ENCODE results near the gene GALR2. TPM values are rescaled to one million over a fixed set of nuclear protein-coding genes. Genes with fewer than 3 reads are reported as not detected.

GALR2 gene
- total RNA-seq, 1 donor, result not detected

- H3K4me3 ChIP-seq (ENCODE audit: low read depth, low read length), result no peak overlapping the region
- TF ChIP-seq, protein P1, sequence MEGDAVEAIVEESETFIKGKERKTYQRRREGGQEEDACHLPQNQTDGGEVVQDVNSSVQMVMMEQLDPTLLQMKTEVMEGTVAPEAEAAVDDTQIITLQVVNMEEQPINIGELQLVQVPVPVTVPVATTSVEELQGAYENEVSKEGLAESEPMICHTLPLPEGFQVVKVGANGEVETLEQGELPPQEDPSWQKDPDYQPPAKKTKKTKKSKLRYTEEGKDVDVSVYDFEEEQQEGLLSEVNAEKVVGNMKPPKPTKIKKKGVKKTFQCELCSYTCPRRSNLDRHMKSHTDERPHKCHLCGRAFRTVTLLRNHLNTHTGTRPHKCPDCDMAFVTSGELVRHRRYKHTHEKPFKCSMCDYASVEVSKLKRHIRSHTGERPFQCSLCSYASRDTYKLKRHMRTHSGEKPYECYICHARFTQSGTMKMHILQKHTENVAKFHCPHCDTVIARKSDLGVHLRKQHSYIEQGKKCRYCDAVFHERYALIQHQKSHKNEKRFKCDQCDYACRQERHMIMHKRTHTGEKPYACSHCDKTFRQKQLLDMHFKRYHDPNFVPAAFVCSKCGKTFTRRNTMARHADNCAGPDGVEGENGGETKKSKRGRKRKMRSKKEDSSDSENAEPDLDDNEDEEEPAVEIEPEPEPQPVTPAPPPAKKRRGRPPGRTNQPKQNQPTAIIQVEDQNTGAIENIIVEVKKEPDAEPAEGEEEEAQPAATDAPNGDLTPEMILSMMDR (IDR thresholded peaks at IDR 0.05; ENCODE audit: insufficient read depth, low read length), result no peak
- no peak for DNase-seq (ENCODE audit: low read depth)
These were observed 11.3 kb downstream of the GALR2 start for GRCh38 chr17:76085731-76086366.

- TF ChIP-seq, protein P1 (IDR thresholded peaks at IDR 0.05; ENCODE audit: insufficient read depth, low read length), result no peak
- DNase-seq (ENCODE audit: low read depth), result no peak
- H3K4me3 ChIP-seq (ENCODE audit: low read depth, low read length), result no peak overlapping the region
These were observed 11.8 kb downstream of the GALR2 start for GRCh38 chr17:76086384-76086783.

DNA sequence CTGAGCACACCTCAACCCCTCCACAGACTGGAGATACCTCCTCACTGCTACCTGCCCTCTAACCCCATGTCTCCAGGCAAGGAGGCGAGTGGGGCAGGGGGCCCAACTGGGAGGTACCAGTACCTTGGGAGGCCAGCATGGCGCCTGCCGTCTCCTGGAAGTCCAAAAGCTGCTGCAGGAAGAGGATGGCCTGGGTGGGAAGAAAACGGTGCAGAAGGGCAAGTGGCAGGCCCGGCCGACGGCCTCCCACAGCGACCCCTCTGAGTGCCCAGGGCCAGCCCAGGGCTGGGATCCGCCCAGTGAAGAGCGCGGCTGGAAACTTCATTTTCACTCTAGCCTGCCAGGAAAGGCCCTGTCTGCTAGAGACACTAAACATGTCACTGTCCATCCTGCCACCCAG, 12.9 kb downstream of the GALR2 start:
- TF ChIP-seq, protein P1 (IDR thresholded peaks at IDR 0.05; ENCODE audit: insufficient read depth, low read length), result no peak
- no peak overlapping the region for H3K4me3 ChIP-seq (ENCODE audit: low read depth, low read length)
- DNase-seq (ENCODE audit: low read depth), result no peak

GRCh38 chr17:76088041-76088867, 13.7 kb downstream of the GALR2 start:
- no peak for DNase-seq (ENCODE audit: low read depth)
- no peak overlapping the region for H3K4me3 ChIP-seq (ENCODE audit: low read depth, low read length)
- TF ChIP-seq, protein P1 (IDR thresholded peaks at IDR 0.05; ENCODE audit: insufficient read depth, low read length), result no peak

DNA sequence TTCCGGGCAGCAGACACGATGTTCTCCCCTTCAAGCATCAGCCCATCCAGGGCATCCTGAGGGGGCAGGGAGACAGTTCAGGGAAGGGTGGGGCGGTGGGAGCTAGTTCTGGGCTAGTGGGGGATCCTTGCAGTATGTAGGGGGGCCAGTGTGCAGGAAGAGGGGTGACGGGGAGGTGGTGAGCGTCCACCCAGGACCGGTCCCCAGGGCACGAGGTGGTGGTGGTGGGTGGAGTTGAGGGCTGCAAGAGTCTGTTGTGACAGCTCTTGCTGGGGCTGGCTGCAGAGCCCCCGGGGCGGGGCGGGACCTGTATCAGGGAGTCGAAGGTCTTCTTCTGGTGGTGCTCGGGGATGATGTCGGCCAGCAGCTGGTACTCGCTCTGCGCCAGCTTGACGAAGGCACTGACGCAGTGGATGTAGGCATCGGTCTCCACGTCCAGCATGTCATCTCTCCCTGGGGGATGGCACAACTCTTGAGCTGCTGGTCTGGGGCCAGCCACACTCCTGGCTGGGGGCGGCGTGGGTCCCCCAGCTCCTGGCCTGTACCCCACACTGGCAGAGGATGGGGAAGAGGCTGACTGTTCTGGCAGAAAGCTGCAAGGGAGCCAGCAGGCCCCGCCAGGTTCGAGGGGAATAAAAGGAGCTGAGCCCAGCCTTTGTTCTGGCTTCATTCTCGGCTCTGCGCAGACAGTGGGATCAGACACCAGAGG, 14.4 kb downstream of the GALR2 start:
- TF ChIP-seq, protein P1 (IDR thresholded peaks at IDR 0.05; ENCODE audit: insufficient read depth, low read length), result no peak

GRCh38 chr17:76089680-76090516, 15.3 kb downstream of the GALR2 start:
- no peak for DNase-seq (ENCODE audit: low read depth)
- no peak overlapping the region for H3K4me3 ChIP-seq (ENCODE audit: low read depth, low read length)
- TF ChIP-seq, protein P1 (IDR thresholded peaks at IDR 0.05; ENCODE audit: insufficient read depth, low read length), result no peak

More for the DNA sequence above, 14.4 kb downstream of the GALR2 start:
- no peak for DNase-seq (ENCODE audit: low read depth)
- no peak overlapping the region for H3K4me3 ChIP-seq (ENCODE audit: low read depth, low read length)
